ENCODE results near the gene TBX15. TPM values are rescaled to one million over a fixed set of nuclear protein-coding genes. Genes with fewer than 3 reads are reported as not detected.

TBX15 gene
- total RNA-seq, 6 experiments from 2014 or later: 0.29 to 56.5 (median 16.5) TPM

GRCh38 chr1:118926261-118926660 lies 61.9 kb downstream of the TBX15 start:
- no peak for ATAC-seq
- intact Hi-C loops (cut with DNase I): no loop called here

GRCh38 chr1:118925651-118926050 lies 62.5 kb downstream of the TBX15 start:
- 43% methylated on average over 1 of the region's 2 CpGs for WGBS (ENCODE audit: insufficient coverage, low coverage, low lambda C conversion rate, missing lambda C conversion rate)
- DNase-seq: no peak
- H3K4me3 ChIP-seq: no peak overlapping the region
- no peaks in the 10 kb centered on the region for H3K27me3 ChIP-seq
- no peak for TF ChIP-seq POLR2A (IDR thresholded peaks at IDR 0.05)
- no peak for TF ChIP-seq CTCF (IDR thresholded peaks at IDR 0.05)
- intact Hi-C loops (cut with DNase I): no loop called here
- no peaks in the 10 kb centered on the region for H3K9me3 ChIP-seq
- H3K27ac ChIP-seq: no peak overlapping the region
- H3K36me3 ChIP-seq: no peaks in the 10 kb centered on the region
- no peaks in the 10 kb centered on the region for H3K4me1 ChIP-seq
- ATAC-seq: no peak

More at GRCh38 chr1:118926261-118926660, 61.9 kb downstream of the TBX15 start:
- Histone ChIP-seq H3K9me3 (no peaks in the 10 kb centered on the region), H3K36me3 (no peaks in the 10 kb centered on the region), H3K4me3 (no peak overlapping the region), H3K27ac (no peak overlapping the region), H3K27me3 (no peaks in the 10 kb centered on the region), H3K4me1 (no peaks in the 10 kb centered on the region)
- no peak for DNase-seq
- TF ChIP-seq CTCF (IDR thresholded peaks at IDR 0.05) (no peak), POLR2A (IDR thresholded peaks at IDR 0.05) (no peak)

- TF ChIP-seq CTCF (IDR thresholded peaks at IDR 0.05) (no peak), POLR2A (IDR thresholded peaks at IDR 0.05) (no peak)
- Histone ChIP-seq H3K27me3 (no peaks in the 10 kb centered on the region), H3K27ac (no peak overlapping the region), H3K4me3 (no peak overlapping the region), H3K4me1 (no peaks in the 10 kb centered on the region), H3K36me3 (no peaks in the 10 kb centered on the region), H3K9me3 (no peaks in the 10 kb centered on the region)
- ATAC-seq: peak in 3 of 4 donors; percentile 31 to 49 (median 34)
- 49% methylated on average over 4 of the region's 4 CpGs for WGBS (ENCODE audit: insufficient coverage, low coverage, low lambda C conversion rate, missing lambda C conversion rate)
- intact Hi-C loops (cut with DNase I): no loop called here
- no peak for DNase-seq
Measured at GRCh38 chr1:118923319-118923718, 64.8 kb downstream of the TBX15 start.

- no peaks in the 10 kb centered on the region for H3K36me3 ChIP-seq
- no peak for TF ChIP-seq POLR2A (IDR thresholded peaks at IDR 0.05)
- TF ChIP-seq CTCF (IDR thresholded peaks at IDR 0.05): no peak
- 62% methylated on average over 5 of the region's 5 CpGs for WGBS (ENCODE audit: insufficient coverage, low coverage, low lambda C conversion rate, missing lambda C conversion rate)
- H3K27ac ChIP-seq: no peak overlapping the region
- H3K27me3 ChIP-seq: no peaks in the 10 kb centered on the region
- H3K4me3 ChIP-seq: no peak overlapping the region
- intact Hi-C loops (cut with DNase I): no loop called here
- H3K9me3 ChIP-seq: no peaks in the 10 kb centered on the region
- no peaks in the 10 kb centered on the region for H3K4me1 ChIP-seq
- no peak for ATAC-seq
- no peak for DNase-seq
Measured at GRCh38 chr1:118921994-118922393, 66.1 kb downstream of the TBX15 start.

- Histone ChIP-seq H3K36me3 (no peaks in the 10 kb centered on the region), H3K4me3 (no peak overlapping the region), H3K9me3 (no peaks in the 10 kb centered on the region), H3K27me3 (no peaks in the 10 kb centered on the region), H3K27ac (no peak overlapping the region), H3K4me1 (peaks cover 0 to 2% (median 0%) of the 10 kb centered on the region in 4 donors)
- no peak for TF ChIP-seq POLR2A (IDR thresholded peaks at IDR 0.05)
- no peak for TF ChIP-seq CTCF (IDR thresholded peaks at IDR 0.05)
- no peak for ATAC-seq
- intact Hi-C loops (cut with DNase I): no loop called here
- 51% methylated on average over 4 of the region's 4 CpGs for WGBS (ENCODE audit: insufficient coverage, low coverage, low lambda C conversion rate, missing lambda C conversion rate)
- DNase-seq: no peak
Measured at GRCh38 chr1:118920124-118920717, 67.9 kb downstream of the TBX15 start.
